Fibroblast of the aortic adventitia (primary cell): ENCODE results near the gene PRODH. TPM values are rescaled to one million over a fixed set of nuclear protein-coding genes. Genes with fewer than 3 reads are reported as not detected.
"Not testable (repeated sequence)": the region's sequence is repeated elsewhere in the genome, so short reads cannot be mapped to it uniquely, and the experiment has no call there.

ENCODE experiments used
- DNase-seq: peaks from one replicate; pipeline ENCODE4 v3.0.0-alpha.2; 2010; ENCODE audit warnings: low read depth
- H3K4me3 ChIP-seq: 2 replicates; pipeline ENCODE4 v1.5.1; 2011; ENCODE audit warnings: low read depth, mild to moderate bottlenecking, control low read depth, low read length, moderate library complexity
- total RNA-seq: library from RNA; depleted of rRNA; stranded (reverse); fragments of >200 nt; gene quantifications from 2 replicates; pipeline ENCODE4 v1.2.3, GENCODE V29; 2012; ENCODE audit warnings: low replicate concordance
- TF ChIP-seq, protein P1 (sequence below): IDR thresholded peaks from 2 replicates; pipeline ENCODE4 v1.5.1; 2011; ENCODE audit warnings: mild to moderate bottlenecking, low read length, control low read depth, inconsistent platforms; ENCODE audit not compliant: insufficient read depth

Gene PRODH
- total RNA-seq, 1 donor = not detected

- DNase-seq = no peak
- H3K4me3 ChIP-seq = no peak overlapping the region
- TF ChIP-seq, protein P1, sequence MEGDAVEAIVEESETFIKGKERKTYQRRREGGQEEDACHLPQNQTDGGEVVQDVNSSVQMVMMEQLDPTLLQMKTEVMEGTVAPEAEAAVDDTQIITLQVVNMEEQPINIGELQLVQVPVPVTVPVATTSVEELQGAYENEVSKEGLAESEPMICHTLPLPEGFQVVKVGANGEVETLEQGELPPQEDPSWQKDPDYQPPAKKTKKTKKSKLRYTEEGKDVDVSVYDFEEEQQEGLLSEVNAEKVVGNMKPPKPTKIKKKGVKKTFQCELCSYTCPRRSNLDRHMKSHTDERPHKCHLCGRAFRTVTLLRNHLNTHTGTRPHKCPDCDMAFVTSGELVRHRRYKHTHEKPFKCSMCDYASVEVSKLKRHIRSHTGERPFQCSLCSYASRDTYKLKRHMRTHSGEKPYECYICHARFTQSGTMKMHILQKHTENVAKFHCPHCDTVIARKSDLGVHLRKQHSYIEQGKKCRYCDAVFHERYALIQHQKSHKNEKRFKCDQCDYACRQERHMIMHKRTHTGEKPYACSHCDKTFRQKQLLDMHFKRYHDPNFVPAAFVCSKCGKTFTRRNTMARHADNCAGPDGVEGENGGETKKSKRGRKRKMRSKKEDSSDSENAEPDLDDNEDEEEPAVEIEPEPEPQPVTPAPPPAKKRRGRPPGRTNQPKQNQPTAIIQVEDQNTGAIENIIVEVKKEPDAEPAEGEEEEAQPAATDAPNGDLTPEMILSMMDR = no peak
Observed at GRCh38 chr22:18927573-18927972, 8.5 kb downstream of the PRODH start.

- no peak overlapping the region for H3K4me3 ChIP-seq
- TF ChIP-seq, protein P1 = no peak
- DNase-seq = no peak
Observed at GRCh38 chr22:18927020-18927419, 9.1 kb downstream of the PRODH start.

DNA sequence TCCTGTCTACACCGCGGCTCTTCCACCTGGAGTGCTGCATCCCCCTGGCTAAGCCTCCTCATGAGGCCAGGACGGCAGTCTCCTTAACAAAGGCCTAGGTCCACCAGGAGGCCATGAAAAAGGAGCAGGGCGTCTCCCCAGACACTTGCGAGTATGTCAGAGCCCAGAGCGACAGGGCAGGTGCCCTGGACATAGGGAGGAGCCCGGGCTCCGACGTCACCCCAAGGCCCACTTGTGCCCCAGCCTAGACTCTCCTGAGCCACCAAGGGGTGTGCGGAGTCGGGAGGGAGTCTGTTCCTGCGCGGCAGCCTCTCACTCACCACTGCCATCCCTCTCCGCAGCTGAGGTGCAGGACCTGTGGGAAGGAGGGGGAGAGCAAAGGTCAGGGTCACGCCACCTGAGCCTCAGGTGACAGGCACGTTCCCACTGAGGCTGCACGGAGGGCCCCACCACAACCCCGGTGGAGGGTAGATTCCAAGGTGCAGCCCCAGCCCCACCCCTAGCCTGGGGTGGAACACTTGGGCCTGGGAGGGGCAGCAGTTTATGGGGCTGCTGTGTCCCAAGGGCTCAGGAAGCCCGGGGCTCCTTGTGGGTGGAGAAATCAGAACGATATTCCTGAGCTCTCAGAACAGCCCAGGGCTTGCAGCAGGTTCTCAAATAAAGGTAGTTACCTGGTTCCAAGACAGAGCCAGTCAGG, 10.6 kb downstream of the PRODH start:
- no peak overlapping the region for H3K4me3 ChIP-seq
- TF ChIP-seq, protein P1 = no peak

GRCh38 chr22:18920257-18920902, 15.7 kb downstream of the PRODH start:
- not testable (repeated sequence) for DNase-seq, H3K4me3 ChIP-seq

More for the DNA sequence above, 10.6 kb downstream of the PRODH start:
- no peak for DNase-seq

GRCh38 chr22:18917818-18918217, 18.3 kb downstream of the PRODH start:
- not testable (repeated sequence) for H3K4me3 ChIP-seq, DNase-seq

DNA sequence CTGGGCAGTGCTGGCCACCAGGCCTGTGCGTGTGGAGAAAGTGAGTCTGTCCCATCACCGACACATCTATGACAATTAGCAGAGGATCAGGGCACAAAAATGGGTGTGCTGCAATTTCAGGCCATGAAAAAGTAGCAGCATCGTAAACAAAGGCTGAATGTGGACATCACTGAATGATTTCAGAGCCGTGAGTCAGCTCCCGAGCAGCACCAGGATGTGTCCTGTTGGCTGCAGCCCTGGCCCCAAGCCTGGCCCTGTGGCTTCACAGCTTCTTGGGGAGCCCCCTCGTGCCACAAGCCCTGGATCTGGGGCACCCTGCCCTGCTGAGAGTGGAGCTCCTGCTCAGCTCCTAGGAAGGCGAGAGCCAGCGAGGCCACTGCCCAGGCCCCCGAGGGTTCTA, 20.5 kb downstream of the PRODH start:
- not testable (repeated sequence) for DNase-seq, H3K4me3 ChIP-seq

- H3K4me3 ChIP-seq, DNase-seq: not testable (repeated sequence)
Observed at GRCh38 chr22:18914558-18914957, 21.5 kb downstream of the PRODH start.

DNA sequence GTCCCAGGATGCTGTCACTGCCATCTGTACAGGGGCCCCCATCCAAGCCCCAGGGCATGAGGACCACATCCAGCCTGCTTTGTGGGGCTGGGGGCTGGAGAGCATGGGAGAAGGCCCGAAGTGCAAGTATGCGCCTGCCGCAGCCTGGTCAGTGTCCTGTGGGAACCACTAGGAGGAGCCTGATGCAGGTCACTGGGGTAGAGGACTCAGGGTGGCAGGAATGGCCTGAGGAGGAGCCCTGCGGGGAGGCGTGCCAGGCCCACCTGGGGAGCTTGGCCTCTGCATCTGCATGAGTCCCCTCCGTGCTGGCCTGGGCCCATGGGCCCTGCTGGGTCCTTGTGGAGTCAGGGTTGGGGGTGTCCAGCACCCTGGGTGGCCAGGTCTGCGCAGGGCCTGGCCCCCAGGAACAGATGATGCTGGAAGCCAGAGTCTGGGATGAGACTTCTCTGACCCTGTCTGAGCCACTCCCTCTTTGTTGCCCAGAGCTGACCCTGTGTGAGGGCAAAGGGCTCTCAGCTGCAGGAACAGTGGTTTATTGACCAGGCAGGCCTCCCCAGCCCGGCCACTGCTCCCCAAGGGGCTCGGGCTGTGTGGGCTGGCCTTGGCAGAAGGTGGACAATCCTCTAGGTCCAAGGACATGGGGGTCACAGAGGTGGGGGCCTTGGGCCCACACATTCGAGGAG, 23.7 kb downstream of the PRODH start:
- DNase-seq, H3K4me3 ChIP-seq: not testable (repeated sequence)

GRCh38 chr22:18911535-18911934, 24.6 kb downstream of the PRODH start:
- not testable (repeated sequence) for H3K4me3 ChIP-seq, DNase-seq

GRCh38 chr22:18909556-18909955, 26.5 kb downstream of the PRODH start:
- no peak overlapping the region for H3K4me3 ChIP-seq
- TF ChIP-seq, protein P1 = no peak

More at GRCh38 chr22:18909556-18909955, 26.5 kb downstream of the PRODH start:
- DNase-seq = no peak
